ENCODE results near the gene NEO1.

DNA sequence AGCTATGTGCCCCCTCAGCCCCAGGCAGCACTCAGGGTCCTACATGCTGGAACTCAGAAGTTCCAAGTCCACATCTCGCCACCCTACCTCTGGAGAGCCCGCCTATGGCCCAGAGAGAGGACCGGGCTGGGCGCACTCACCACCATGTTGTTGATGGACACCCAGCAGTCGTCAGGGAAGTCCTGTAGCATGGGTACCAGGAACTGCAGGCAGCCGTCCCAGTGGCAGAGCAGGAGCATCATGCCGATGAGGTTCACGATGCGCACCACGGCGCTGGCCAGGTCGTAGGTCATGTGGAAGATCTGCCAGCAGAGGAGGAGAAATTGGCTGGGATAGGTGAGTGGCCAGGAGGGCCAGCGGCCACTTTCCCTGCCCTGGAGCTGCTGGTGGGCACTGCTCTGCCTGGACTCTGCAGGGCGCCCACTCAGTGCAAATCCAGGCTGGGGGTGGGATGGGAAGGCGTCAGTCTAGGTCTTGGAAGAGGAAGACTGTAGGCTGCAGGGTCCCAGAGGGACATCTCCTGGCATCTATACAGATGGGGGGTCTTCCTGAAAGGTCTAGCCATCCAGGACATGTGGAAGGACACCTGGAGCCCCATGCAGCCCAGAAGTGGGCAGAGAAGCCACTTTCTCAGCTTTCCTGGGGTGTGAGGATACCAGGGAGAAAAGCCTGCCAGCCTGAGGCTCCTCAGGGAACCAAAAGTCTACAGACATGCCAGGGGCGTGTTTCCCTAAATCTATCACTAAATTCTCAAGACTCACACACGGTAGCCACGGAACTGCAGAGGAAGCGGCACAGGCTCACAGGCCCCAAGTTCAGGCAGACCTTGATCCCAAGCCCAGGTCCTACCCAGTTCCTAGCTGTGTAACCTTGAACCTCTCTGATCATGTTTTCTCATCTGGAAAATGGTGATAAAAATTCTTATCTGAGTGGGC is 280.0 kb downstream of the NEO1 start:
- no peak for TF ChIP-seq CTCF (IDR thresholded peaks at IDR 0.05; ENCODE audit: insufficient read depth, low read length)
- no peak for TF ChIP-seq POLR2AphosphoS5 (IDR thresholded peaks at IDR 0.05; ENCODE audit: low read depth)
- TF ChIP-seq, protein P1, sequence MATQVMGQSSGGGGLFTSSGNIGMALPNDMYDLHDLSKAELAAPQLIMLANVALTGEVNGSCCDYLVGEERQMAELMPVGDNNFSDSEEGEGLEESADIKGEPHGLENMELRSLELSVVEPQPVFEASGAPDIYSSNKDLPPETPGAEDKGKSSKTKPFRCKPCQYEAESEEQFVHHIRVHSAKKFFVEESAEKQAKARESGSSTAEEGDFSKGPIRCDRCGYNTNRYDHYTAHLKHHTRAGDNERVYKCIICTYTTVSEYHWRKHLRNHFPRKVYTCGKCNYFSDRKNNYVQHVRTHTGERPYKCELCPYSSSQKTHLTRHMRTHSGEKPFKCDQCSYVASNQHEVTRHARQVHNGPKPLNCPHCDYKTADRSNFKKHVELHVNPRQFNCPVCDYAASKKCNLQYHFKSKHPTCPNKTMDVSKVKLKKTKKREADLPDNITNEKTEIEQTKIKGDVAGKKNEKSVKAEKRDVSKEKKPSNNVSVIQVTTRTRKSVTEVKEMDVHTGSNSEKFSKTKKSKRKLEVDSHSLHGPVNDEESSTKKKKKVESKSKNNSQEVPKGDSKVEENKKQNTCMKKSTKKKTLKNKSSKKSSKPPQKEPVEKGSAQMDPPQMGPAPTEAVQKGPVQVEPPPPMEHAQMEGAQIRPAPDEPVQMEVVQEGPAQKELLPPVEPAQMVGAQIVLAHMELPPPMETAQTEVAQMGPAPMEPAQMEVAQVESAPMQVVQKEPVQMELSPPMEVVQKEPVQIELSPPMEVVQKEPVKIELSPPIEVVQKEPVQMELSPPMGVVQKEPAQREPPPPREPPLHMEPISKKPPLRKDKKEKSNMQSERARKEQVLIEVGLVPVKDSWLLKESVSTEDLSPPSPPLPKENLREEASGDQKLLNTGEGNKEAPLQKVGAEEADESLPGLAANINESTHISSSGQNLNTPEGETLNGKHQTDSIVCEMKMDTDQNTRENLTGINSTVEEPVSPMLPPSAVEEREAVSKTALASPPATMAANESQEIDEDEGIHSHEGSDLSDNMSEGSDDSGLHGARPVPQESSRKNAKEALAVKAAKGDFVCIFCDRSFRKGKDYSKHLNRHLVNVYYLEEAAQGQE (IDR thresholded peaks at IDR 0.05; ENCODE audit: insufficient replicate concordance, low read depth): no peak
